K562 (cell line): ENCODE data around the gene VPS37B. TPM values are rescaled to one million over a fixed set of nuclear protein-coding genes. Genes with fewer than 3 reads are reported as not detected.
A peak's percentile ranks its signal among the peaks of the same experiment; 100 is the strongest.

Source experiments
- ATAC-seq: fragments of 200-7000 bp; cut with Tn5 transposase; 3 replicates; pipeline ENCODE4 v1.9.1; 2020; ENCODE audit warnings: moderate library complexity
- BruUV-seq: library from RNA; stranded (reverse); fragments of 400-500 nt; replicated peaks from 2 replicates; lab custom pipeline; 2021; lab: Mats Ljungman, UMichigan
- CTCF ChIA-PET: fragments of 300-600 bp; formaldehyde crosslinking; extraction: SDS; loops from one replicate; lab custom pipeline; 2021; ENCODE audit warnings: low intra/inter-chr PET ratio; lab: Yijun Ruan, JAX
- POLR2A ChIA-PET: fragments of 300-600, 350-650 bp; sonication (Branson Sonifier 250); formaldehyde crosslinking; extraction: SDS; loops from one replicate; lab custom pipeline; 2021; ENCODE audit warnings: antibody characterized with exemption, inconsistent platforms; lab: Yijun Ruan, JAX
- DNase-seq, 4 experiments: peaks; one replicate each; pipeline versions ENCODE4 v3.0.0 to v3.0.0-alpha.2; 2011 to 2018; ENCODE audit warnings: low spot score in 3 of 4, mixed read lengths in 3 of 4; ENCODE audit errors: extremely low read depth in 1 of 4
- FAIRE-seq: peaks from 2 replicates; lab custom pipeline; 2011; peaks lifted over from hg19 to GRCh38; lab: Jason Lieb, UNC
- H2AFZ ChIP-seq: 2 replicates; pipeline ENCODE4 v1.6.0; 2011; ENCODE audit warnings: low read depth, low read length, control low read depth, inconsistent platforms
- H3K27ac ChIP-seq: fragments of 200-600 bp; 3 replicates; pipeline ENCODE4 v1.8.0; 2011; ENCODE audit warnings: low read depth, mild to moderate bottlenecking, control low read depth, inconsistent platforms, low read length, moderate library complexity, mixed read lengths; ENCODE audit errors: extremely low read depth
- H3K27me3 ChIP-seq, 2 experiments: fragments of 300-600 bp in 1 of 2; 2 replicates in 1 of 2; 3 replicates in 1 of 2; pipeline versions ENCODE4 v1.6.0 to v1.8.0; 2011; ENCODE audit warnings: inconsistent platforms in 2 of 2, low read length in 2 of 2, mild to moderate bottlenecking in 1 of 2, mixed read lengths in 1 of 2, moderate library complexity in 1 of 2; ENCODE audit not compliant: control insufficient read depth in 2 of 2, insufficient read depth in 2 of 2
- H3K36me3 ChIP-seq: fragments of 300-600 bp; 3 replicates; pipeline ENCODE4 v1.8.0; 2011; ENCODE audit warnings: mild to moderate bottlenecking, low read length, inconsistent platforms; ENCODE audit not compliant: control insufficient read depth, insufficient read depth
- H3K4me1 ChIP-seq, 2 experiments: fragments of 200-600 bp in 1 of 2; replicated peaks in 1 of 2; 2 replicates in 1 of 2; 3 replicates in 1 of 2; pipeline versions ENCODE4 v1.5.1 to v1.8.0; 2011; ENCODE audit warnings: inconsistent platforms in 2 of 2, low read length in 2 of 2, mild to moderate bottlenecking in 1 of 2, mixed read lengths in 1 of 2, moderate library complexity in 1 of 2; ENCODE audit not compliant: control insufficient read depth in 2 of 2, insufficient read depth in 2 of 2
- H3K4me2 ChIP-seq: 2 replicates; pipeline ENCODE4 v1.6.1; 2011; ENCODE audit warnings: low read length, control low read depth, inconsistent platforms, mixed read lengths; ENCODE audit not compliant: insufficient read depth
- H3K4me3 ChIP-seq: fragments of 200-600 bp; sonication (generic), shearing (Covaris generic); 2 replicates; pipeline ENCODE4 v1.5.1; 2016; ENCODE audit warnings: control low read depth, inconsistent platforms
- H3K79me2 ChIP-seq: fragments of 200-600 bp; 3 replicates; pipeline ENCODE4 v1.8.0; 2011; ENCODE audit warnings: low read length, inconsistent platforms; ENCODE audit not compliant: control insufficient read depth, insufficient read depth
- H3K9ac ChIP-seq, 2 experiments: 2 replicates each; pipeline versions ENCODE4 v1.6.0 to v1.6.1; 2011; ENCODE audit warnings: low read depth in 2 of 2, low read length in 2 of 2, control low read depth in 1 of 2, inconsistent platforms in 1 of 2, mild to moderate bottlenecking in 1 of 2, mixed read lengths in 1 of 2; ENCODE audit not compliant: insufficient read depth in 1 of 2
- H3K9me1 ChIP-seq: one replicate; pipeline ENCODE4 v1.6.0; 2011; ENCODE audit warnings: inconsistent platforms, mild to moderate bottlenecking, low read length, moderate library complexity; ENCODE audit not compliant: control insufficient read depth, insufficient read depth
- H3K9me3 ChIP-seq: replicated peaks from 2 replicates; pipeline ENCODE4 v1.5.1; 2011; ENCODE audit warnings: low read depth, low read length, inconsistent platforms; ENCODE audit not compliant: control insufficient read depth, insufficient read depth
- H4K20me1 ChIP-seq: replicated peaks from 2 replicates; pipeline ENCODE4 v1.6.1; 2011; ENCODE audit warnings: low read length, inconsistent platforms, mixed read lengths; ENCODE audit not compliant: control insufficient read depth, insufficient read depth
- ESRRA ChIP-seq: fragments of 450-650 bp; IDR thresholded peaks from 2 replicates; pipeline ENCODE4 v1.6.1; 2014; ENCODE audit warnings: low read depth, mild to moderate bottlenecking, moderate library complexity, borderline replicate concordance
- RBM25 ChIP-seq: fragments of 200-400 bp; formaldehyde crosslinking; IDR thresholded peaks from 2 replicates; pipeline ENCODE4 v1.6.1; 2018; ENCODE audit warnings: low read length, low read depth, moderate library complexity; ENCODE audit not compliant: severe bottlenecking
- SOX6 ChIP-seq: fragments of 450-650 bp; IDR thresholded peaks from 2 replicates; pipeline ENCODE4 v1.6.1; 2014; ENCODE audit warnings: mild to moderate bottlenecking
- ZNF316 ChIP-seq: fragments of 450-650 bp; IDR thresholded peaks from 2 replicates; pipeline ENCODE4 v1.6.1; 2016
- WGBS: fragments of 100-300 bp; shearing (Covaris generic); methylation state at CpG from one replicate; pipeline ENCODE4 v1.1.6; 2016; ENCODE audit warnings: low coverage, mixed read lengths; ENCODE audit not compliant: insufficient coverage; ENCODE audit errors: missing lambda C conversion rate; 5-methylcytosine and 5-hydroxymethylcytosine counted together
- in situ Hi-C: fragments of 300-500 bp; cut with MboI; formaldehyde crosslinking; loops from 4 replicates; pipeline ENCODE4 v1.15.0; 2018; ENCODE audit warnings: inconsistent platforms, mixed read lengths
- intact Hi-C: fragments of 100-400 bp; cut with micrococcal nuclease; formaldehyde crosslinking; loops from 2 replicates; pipeline ENCODE4 v1.14.2; 2022
- polyA plus RNA-seq, 8 experiments: library from polyadenylated mRNA; depleted of rRNA in 4 of 8; stranded (reverse) in 5 of 8; unstranded in 3 of 8; fragments of >200 nt; fragmentation: Nextera tagmentation in 2 of 8; fragmentation: Illumina TruSeq in 1 of 8; extraction: Ambion mirVana in 2 of 8; extraction: Trizol in 1 of 8; gene quantifications; 2 replicates each; pipeline versions ENCODE4 v1.2.1 to v1.2.3, GENCODE V29; 2011 to 2014; ENCODE audit warnings: inconsistent platforms in 1 of 8, missing spikeins in 1 of 8
- total RNA-seq, 7 experiments: library from RNA; depleted of rRNA in 6 of 7; stranded (reverse); fragments of >200 nt in 6 of 7; fragmentation: Illumina TruSeq in 2 of 7; extraction: Trizol in 2 of 7; gene quantifications; 2 replicates each; pipeline versions ENCODE4 v1.2.1 to v1.2.3, GENCODE V29; 2011 to 2021; ENCODE audit warnings: low replicate concordance in 1 of 7
- TF ChIP-seq, protein P1 (sequence below): sonication (generic); formaldehyde crosslinking; IDR thresholded peaks from 2 replicates; pipeline ENCODE4 v1.8.1; 2023; ENCODE audit warnings: mild to moderate bottlenecking, missing genetic modification reagents
- TF ChIP-seq, protein P2 (sequence below), 2 experiments: fragments of 450-650 bp in 1 of 2; sonication (generic) in 1 of 2; formaldehyde crosslinking in 1 of 2; IDR thresholded peaks in 1 of 2; conservative IDR thresholded peaks in 1 of 2; 2 replicates each; pipeline versions ENCODE4 v1.6.1 to v1.8.1; 2016 to 2023; ENCODE audit warnings: mild to moderate bottlenecking in 2 of 2, moderate library complexity in 2 of 2, inconsistent platforms in 1 of 2, missing genetic modification reagents in 1 of 2

VPS37B gene
- total and polyA plus RNA-seq, 9 of the 15 experiments (the other 6 are each of a cell fraction or from before 2014, with no cell fraction given): 0.28 to 37.4 (median 17.9) TPM

DNA sequence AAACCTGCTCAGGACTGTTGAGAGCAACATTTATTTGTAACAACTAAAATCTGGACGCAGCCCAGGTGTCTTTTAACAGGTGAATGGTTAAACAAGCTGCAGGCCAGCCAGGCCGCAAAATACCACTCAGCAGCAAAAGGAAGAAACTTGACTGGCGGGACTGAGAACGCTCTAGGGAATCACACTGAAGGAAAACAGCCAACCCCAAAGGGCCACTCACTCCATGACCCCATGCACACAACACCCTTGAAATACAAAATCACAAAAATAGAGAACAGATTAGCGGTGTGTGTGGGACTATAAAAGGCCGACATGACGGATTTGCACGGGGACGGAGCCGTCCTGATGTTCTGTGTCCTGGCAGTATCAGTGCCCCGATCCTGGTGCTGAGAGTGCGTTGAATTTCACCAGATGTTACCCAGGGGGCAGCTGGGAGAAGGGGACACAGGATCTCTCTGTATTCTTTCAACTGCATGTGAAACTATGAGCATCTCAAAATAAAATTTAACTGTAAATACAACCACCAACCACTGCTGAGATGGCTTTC lies 23.0 kb downstream of the VPS37B start:
- FAIRE-seq: no peak
- BruUV-seq: no TSS peak
- TF ChIP-seq SOX6 (no peak), ZNF316 (peak; percentile 56; the same call in 1 of the 2 replicates)
- H2AFZ ChIP-seq: no peak overlapping the region
- ChIA-PET CTCF (no interaction called here), POLR2A (interaction anchor here (0.7 to 2.5 kb wide), 6 partner anchors 7 to 16 kb away, joined by 3 to 8 read pairs (median 6); no protein-coding TSS in a partner anchor)
- no peak for DNase-seq
- in situ Hi-C loops (loop anchor here (10.0 kb wide), 1 partner anchor 362 kb away; the partner anchor contains the start of genes MPHOSPH9 and MTRFR), intact Hi-C loops (no loop called here)
- WGBS: 89% methylated on average over 12 of the region's 12 CpGs
- H3K9ac ChIP-seq: no peak overlapping the region; a peak in 1 of 4 replicates
- H3K36me3 ChIP-seq: peaks cover 66% of the 10 kb centered on the region
- ATAC-seq: no peak
- no peak overlapping the region for H3K4me2 ChIP-seq
- peaks cover 71% of the 10 kb centered on the region for H3K79me2 ChIP-seq
- H3K4me3 ChIP-seq: no peak overlapping the region
- H3K9me1 ChIP-seq: no peaks in the 10 kb centered on the region
- no peaks in the 10 kb centered on the region for H3K27me3 ChIP-seq
- no peaks in the 10 kb centered on the region for H3K9me3 ChIP-seq
- H3K27ac ChIP-seq: no peak overlapping the region
- peaks cover 5 to 22% of the 10 kb centered on the region in 2 experiments; a peak in 3 of 5 replicates for H3K4me1 ChIP-seq
- H4K20me1 ChIP-seq: peaks cover 45% of the 10 kb centered on the region; the same call in 1 of the 2 replicates

GRCh38 chr12:122871851-122872780 lies 23.8 kb downstream of the VPS37B start:
- no TSS peak for BruUV-seq
- Histone ChIP-seq H3K4me1 (peaks cover 5 to 26% of the 10 kb centered on the region in 2 experiments; a peak in 3 of 5 replicates), H4K20me1 (peaks cover 43% of the 10 kb centered on the region; the same call in 1 of the 2 replicates), H3K4me2 (no peak overlapping the region), H3K9me3 (no peaks in the 10 kb centered on the region), H3K27ac (no peak overlapping the region), H3K9me1 (no peaks in the 10 kb centered on the region), H3K36me3 (peaks cover 66% of the 10 kb centered on the region), H3K4me3 (no peak overlapping the region), H3K9ac (peak overlapping the region in 1 of 2 experiments; percentile 38; a peak in 1 of 4 replicates), H3K79me2 (peaks cover 63% of the 10 kb centered on the region), H3K27me3 (no peaks in the 10 kb centered on the region), H2AFZ (no peak overlapping the region)
- DNase-seq (no peak), ATAC-seq (no peak), FAIRE-seq (peak; percentile 37)
- CTCF ChIA-PET: no interaction called here
- intact Hi-C loops: no loop called here
- in situ Hi-C loops: loop anchor here (10.0 kb wide), 1 partner anchor 363 kb away; the partner anchor contains the start of genes MPHOSPH9 and MTRFR
- WGBS: 70% methylated on average over 23 of the region's 23 CpGs
- POLR2A ChIA-PET: interaction anchor here (1.1 to 2.3 kb wide), 6 partner anchors 8 to 28 kb away, joined by 3 to 12 read pairs (median 6); no protein-coding TSS in a partner anchor
- TF ChIP-seq, protein P1, sequence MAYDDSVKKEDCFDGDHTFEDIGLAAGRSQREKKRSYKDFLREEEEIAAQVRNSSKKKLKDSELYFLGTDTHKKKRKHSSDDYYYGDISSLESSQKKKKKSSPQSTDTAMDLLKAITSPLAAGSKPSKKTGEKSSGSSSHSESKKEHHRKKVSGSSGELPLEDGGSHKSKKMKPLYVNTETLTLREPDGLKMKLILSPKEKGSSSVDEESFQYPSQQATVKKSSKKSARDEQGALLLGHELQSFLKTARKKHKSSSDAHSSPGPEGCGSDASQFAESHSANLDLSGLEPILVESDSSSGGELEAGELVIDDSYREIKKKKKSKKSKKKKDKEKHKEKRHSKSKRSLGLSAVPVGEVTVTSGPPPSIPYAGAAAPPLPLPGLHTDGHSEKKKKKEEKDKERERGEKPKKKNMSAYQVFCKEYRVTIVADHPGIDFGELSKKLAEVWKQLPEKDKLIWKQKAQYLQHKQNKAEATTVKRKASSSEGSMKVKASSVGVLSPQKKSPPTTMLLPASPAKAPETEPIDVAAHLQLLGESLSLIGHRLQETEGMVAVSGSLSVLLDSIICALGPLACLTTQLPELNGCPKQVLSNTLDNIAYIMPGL (CRISPR knock-in tag): no peak
- TF ChIP-seq RBM25 (no peak), ESRRA (no peak)
- TF ChIP-seq, protein P2, sequence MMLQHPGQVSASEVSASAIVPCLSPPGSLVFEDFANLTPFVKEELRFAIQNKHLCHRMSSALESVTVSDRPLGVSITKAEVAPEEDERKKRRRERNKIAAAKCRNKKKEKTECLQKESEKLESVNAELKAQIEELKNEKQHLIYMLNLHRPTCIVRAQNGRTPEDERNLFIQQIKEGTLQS (IDR thresholded peaks at IDR 0.05): no peak
- TF ChIP-seq, protein P2 (CRISPR knock-in tag; conservative IDR thresholded peaks at IDR 0.05): no peak
